GM21723 (cell line): Measurements from ENCODE around the gene ZBTB7C.
A peak's percentile ranks its signal among the peaks of the same experiment; 100 is the strongest.

ENCODE experiments used
- ATAC-seq: cut with Tn5 transposase; IDR thresholded peaks from one replicate; pipeline ENCODE4 v1.9.1; 2021; ENCODE audit warnings: mild to moderate bottlenecking, moderate library complexity; ENCODE audit not compliant: unreplicated experiment

ZBTB7C gene

GRCh38 chr18:48418539-48419276, 9.5 kb upstream of the ZBTB7C start:
- ATAC-seq, result no peak

- ATAC-seq, result no peak
These were observed 8.8 kb upstream of the ZBTB7C start for GRCh38 chr18:48417985-48418384.

- ATAC-seq, result no peak
These were observed 4.2 kb upstream of the ZBTB7C start for GRCh38 chr18:48413342-48413741.

GRCh38 chr18:48412339-48412929, 3.3 kb upstream of the ZBTB7C start:
- no peak for ATAC-seq

- ATAC-seq, result peak; percentile 96
These were observed 1.1 kb upstream of the ZBTB7C start for GRCh38 chr18:48410095-48410920.

- ATAC-seq, result peak; percentile 14
These were observed 460 bp upstream of the ZBTB7C start for GRCh38 chr18:48409591-48410094.

GRCh38 chr18:48408111-48408726, 964 bp downstream of the ZBTB7C start:
- ATAC-seq, result no peak

GRCh38 chr18:48407358-48407757, 1.8 kb downstream of the ZBTB7C start:
- no peak for ATAC-seq

GRCh38 chr18:48405978-48406377, 3.2 kb downstream of the ZBTB7C start:
- ATAC-seq, result no peak

- no peak for ATAC-seq
These were observed 4.3 kb downstream of the ZBTB7C start for GRCh38 chr18:48404716-48405507.

- ATAC-seq, result no peak
These were observed 6.2 kb downstream of the ZBTB7C start for GRCh38 chr18:48402953-48403352.

- ATAC-seq, result no peak
These were observed 9.7 kb downstream of the ZBTB7C start for GRCh38 chr18:48399303-48400075.

- ATAC-seq, result no peak
These were observed 11.1 kb downstream of the ZBTB7C start for GRCh38 chr18:48398074-48398473.

GRCh38 chr18:48397021-48397420, 12.2 kb downstream of the ZBTB7C start:
- no peak for ATAC-seq

- ATAC-seq, result no peak
These were observed 12.6 kb downstream of the ZBTB7C start for GRCh38 chr18:48396561-48396960.

GRCh38 chr18:48395646-48396045, 13.5 kb downstream of the ZBTB7C start:
- ATAC-seq, result no peak

- no peak for ATAC-seq
These were observed 15.0 kb downstream of the ZBTB7C start for GRCh38 chr18:48394176-48394575.

- no peak for ATAC-seq
These were observed 15.4 kb downstream of the ZBTB7C start for GRCh38 chr18:48393776-48394175.

- ATAC-seq, result no peak
These were observed 16.0 kb downstream of the ZBTB7C start for GRCh38 chr18:48393170-48393569.

- no peak for ATAC-seq
These were observed 16.9 kb downstream of the ZBTB7C start for GRCh38 chr18:48392268-48392667.
